PC-9 (cell line): Measurements from ENCODE around the gene PRRX2.

Source experiments
- CTCF ChIP-seq: fragments of 200-600 bp; sonication (generic); conservative IDR thresholded peaks from 2 replicates; pipeline ENCODE4 v1.6.1; 2017; ENCODE audit warnings: mixed run types, antibody characterized with exemption, mild to moderate bottlenecking, moderate library complexity
- EZH2 ChIP-seq: fragments of 200-600 bp; sonication (generic); IDR thresholded peaks from 2 replicates; pipeline ENCODE4 v1.8.0; 2017; ENCODE audit warnings: antibody characterized with exemption, low read depth

- no peak for TF ChIP-seq CTCF
- TF ChIP-seq EZH2 = no peak
Measured at GRCh38 chr9:129655154-129655553, 10.3 kb upstream of the PRRX2 start.
